ENCODE measurements around the gene BPIFB1. TPM values are rescaled to one million over a fixed set of nuclear protein-coding genes. Genes with fewer than 3 reads are reported as not detected.

The BPIFB1 gene
- total and polyA plus RNA-seq, 7 donors: not detected

DNA sequence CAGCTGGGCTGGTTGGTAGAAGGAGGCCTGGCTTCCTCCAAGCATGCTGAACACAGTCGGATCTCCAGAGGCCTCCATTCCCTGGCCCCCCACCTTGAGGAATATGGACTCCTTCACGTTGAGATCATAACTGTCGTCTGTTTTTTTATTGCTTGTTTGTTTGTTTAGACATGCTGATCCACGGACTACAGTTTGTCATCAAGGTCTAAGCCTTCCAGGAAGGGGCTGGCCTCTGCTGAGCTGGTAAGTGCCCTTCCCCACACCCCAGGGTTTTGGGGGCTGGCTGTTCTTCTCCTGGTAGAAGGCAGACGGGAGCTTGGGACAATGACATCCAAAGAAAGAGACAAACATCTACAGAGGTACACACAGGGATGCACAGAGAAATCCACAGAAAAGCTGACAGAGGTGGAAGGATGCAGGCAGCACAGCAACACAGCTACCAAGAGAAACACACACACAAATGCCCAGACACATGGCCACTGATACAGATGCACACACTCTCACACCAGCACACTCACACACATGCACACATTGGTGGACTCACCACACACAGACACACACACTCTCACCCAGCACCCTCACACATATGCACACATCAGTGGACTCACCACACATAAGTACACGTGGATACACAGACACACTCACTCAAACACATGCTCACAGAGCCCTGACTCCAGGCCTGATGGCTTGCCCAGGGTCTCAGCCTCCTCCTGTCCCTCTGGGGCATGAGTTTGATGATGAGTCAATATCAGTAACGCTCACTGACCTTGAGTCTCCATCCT, 40.5 kb upstream of the BPIFB1 start:
- H3K27ac ChIP-seq: no peak overlapping the region
- H3K36me3 ChIP-seq: no peaks in the 10 kb centered on the region
- no peaks in the 10 kb centered on the region for H3K27me3 ChIP-seq
- WGBS, 2 donors: 36 to 58% methylated on average over 7 of the region's 7 CpGs
- no peaks in the 10 kb centered on the region for H3K4me1 ChIP-seq
- H3K4me3 ChIP-seq: no peak overlapping the region
- intact Hi-C loops (cut with DNase I): no loop called here
- DNase-seq: no peak
- TF ChIP-seq POLR2AphosphoS5 (IDR thresholded peaks at IDR 0.05) (no peak), EP300 (IDR thresholded peaks at IDR 0.05) (no peak), POLR2A (IDR thresholded peaks at IDR 0.05) (no peak)
- TF ChIP-seq, protein P1, sequence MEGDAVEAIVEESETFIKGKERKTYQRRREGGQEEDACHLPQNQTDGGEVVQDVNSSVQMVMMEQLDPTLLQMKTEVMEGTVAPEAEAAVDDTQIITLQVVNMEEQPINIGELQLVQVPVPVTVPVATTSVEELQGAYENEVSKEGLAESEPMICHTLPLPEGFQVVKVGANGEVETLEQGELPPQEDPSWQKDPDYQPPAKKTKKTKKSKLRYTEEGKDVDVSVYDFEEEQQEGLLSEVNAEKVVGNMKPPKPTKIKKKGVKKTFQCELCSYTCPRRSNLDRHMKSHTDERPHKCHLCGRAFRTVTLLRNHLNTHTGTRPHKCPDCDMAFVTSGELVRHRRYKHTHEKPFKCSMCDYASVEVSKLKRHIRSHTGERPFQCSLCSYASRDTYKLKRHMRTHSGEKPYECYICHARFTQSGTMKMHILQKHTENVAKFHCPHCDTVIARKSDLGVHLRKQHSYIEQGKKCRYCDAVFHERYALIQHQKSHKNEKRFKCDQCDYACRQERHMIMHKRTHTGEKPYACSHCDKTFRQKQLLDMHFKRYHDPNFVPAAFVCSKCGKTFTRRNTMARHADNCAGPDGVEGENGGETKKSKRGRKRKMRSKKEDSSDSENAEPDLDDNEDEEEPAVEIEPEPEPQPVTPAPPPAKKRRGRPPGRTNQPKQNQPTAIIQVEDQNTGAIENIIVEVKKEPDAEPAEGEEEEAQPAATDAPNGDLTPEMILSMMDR (IDR thresholded peaks at IDR 0.05): no peak
- no peaks in the 10 kb centered on the region for H3K9me3 ChIP-seq

DNA sequence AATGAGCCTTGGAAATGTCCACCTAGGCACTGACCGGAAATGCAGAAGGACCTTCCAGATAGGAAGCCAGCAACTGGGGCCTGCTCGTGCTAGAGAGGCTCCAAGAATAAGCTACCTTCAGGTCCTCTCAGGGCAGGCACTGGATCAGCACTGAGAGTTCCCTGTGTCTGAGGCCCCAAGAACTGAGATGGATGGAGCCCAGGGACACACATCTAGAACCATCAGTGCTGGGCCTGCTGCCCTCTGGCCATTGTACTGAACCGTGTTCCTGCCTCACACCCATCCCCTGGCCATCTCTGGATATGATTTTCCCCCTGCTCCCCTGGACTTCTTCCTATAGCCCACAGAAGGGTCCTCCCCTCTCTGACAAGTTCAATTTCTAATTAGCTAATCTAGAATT, 36.9 kb upstream of the BPIFB1 start:
- H3K27ac ChIP-seq: no peak overlapping the region
- DNase-seq: no peak
- intact Hi-C loops (cut with DNase I): no loop called here
- TF ChIP-seq EP300 (IDR thresholded peaks at IDR 0.05) (no peak), POLR2AphosphoS5 (IDR thresholded peaks at IDR 0.05) (no peak), POLR2A (IDR thresholded peaks at IDR 0.05) (no peak)
- TF ChIP-seq, protein P1 (IDR thresholded peaks at IDR 0.05): no peak
- no peaks in the 10 kb centered on the region for H3K9me3 ChIP-seq
- WGBS, 2 donors: 72 to 74% methylated on average over 3 of the region's 3 CpGs
- no peaks in the 10 kb centered on the region for H3K27me3 ChIP-seq
- no peaks in the 10 kb centered on the region for H3K4me1 ChIP-seq
- H3K4me3 ChIP-seq: no peak overlapping the region
- no peaks in the 10 kb centered on the region for H3K36me3 ChIP-seq

DNA sequence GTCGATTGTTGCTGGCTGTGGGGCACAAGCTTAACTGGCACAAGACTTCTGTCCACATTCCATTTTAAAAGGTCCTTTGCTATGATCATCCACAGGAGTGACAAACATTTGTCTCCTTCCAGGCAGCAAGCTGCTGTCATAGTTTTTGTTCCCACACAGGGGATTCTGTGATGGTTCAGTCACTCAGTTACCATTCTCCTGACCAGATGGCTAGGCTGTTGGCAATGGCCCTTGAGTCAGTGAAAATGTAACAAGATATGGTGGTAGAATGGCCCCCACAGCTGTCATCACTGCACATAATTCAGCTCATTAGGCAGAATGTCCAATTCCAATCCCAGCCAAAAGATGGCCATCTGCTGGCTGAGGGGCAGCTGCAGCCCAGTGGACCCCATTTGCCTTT, 33.6 kb upstream of the BPIFB1 start:
- 88 to 92% methylated on average over 1 of the region's 1 CpG for WGBS, 2 donors

GRCh38 chr20:33250666-33251065, 32.3 kb upstream of the BPIFB1 start:
- intact Hi-C loops (cut with DNase I): no loop called here
- Histone ChIP-seq H3K36me3 (no peaks in the 10 kb centered on the region), H3K27me3 (no peaks in the 10 kb centered on the region), H3K9me3 (no peaks in the 10 kb centered on the region), H3K4me3 (no peak overlapping the region), H3K27ac (no peak overlapping the region), H3K4me1 (no peaks in the 10 kb centered on the region)
- TF ChIP-seq EP300 (IDR thresholded peaks at IDR 0.05): no peak
- no peak for TF ChIP-seq POLR2AphosphoS5 (IDR thresholded peaks at IDR 0.05)
- DNase-seq: no peak
- WGBS, 2 donors: 43 to 51% methylated on average over 2 of the region's 2 CpGs

More for the DNA sequence above, 33.6 kb upstream of the BPIFB1 start:
- Histone ChIP-seq H3K27me3 (no peaks in the 10 kb centered on the region), H3K9me3 (no peaks in the 10 kb centered on the region), H3K4me3 (no peak overlapping the region), H3K4me1 (no peaks in the 10 kb centered on the region), H3K36me3 (no peaks in the 10 kb centered on the region), H3K27ac (no peak overlapping the region)
- intact Hi-C loops (cut with DNase I): no loop called here
- DNase-seq: no peak
- TF ChIP-seq EP300 (IDR thresholded peaks at IDR 0.05) (no peak), POLR2A (IDR thresholded peaks at IDR 0.05) (no peak), POLR2AphosphoS5 (IDR thresholded peaks at IDR 0.05) (no peak)
- TF ChIP-seq, protein P1 (IDR thresholded peaks at IDR 0.05): no peak

GRCh38 chr20:33251496-33251895, 31.5 kb upstream of the BPIFB1 start:
- 55 to 69% methylated on average over 3 of the region's 3 CpGs for WGBS, 2 donors
- no peak overlapping the region for H3K27ac ChIP-seq

More at GRCh38 chr20:33251496-33251895, 31.5 kb upstream of the BPIFB1 start:
- no peak for DNase-seq
- Histone ChIP-seq H3K9me3 (no peaks in the 10 kb centered on the region), H3K4me3 (no peak overlapping the region), H3K27me3 (no peaks in the 10 kb centered on the region), H3K36me3 (no peaks in the 10 kb centered on the region), H3K4me1 (no peaks in the 10 kb centered on the region)
- intact Hi-C loops (cut with DNase I): no loop called here
- TF ChIP-seq POLR2AphosphoS5 (IDR thresholded peaks at IDR 0.05) (no peak), POLR2A (IDR thresholded peaks at IDR 0.05) (no peak), EP300 (IDR thresholded peaks at IDR 0.05) (no peak)
- TF ChIP-seq, protein P1 (IDR thresholded peaks at IDR 0.05): no peak

Data from sigmoid colon (tissue), 7 donors.